Caco-2 (cell line): ENCODE measurements around the gene NINJ1. TPM values are rescaled to one million over a fixed set of nuclear protein-coding genes. Genes with fewer than 3 reads are reported as not detected.

Source experiments
- BruUV-seq: library from RNA; stranded (reverse); fragments of 400-500 nt; replicated peaks from 2 replicates; lab custom pipeline; 2021; lab: Mats Ljungman, UMichigan
- CTCF ChIA-PET: fragments of 300-600 bp; sonication (Branson Sonifier 250); formaldehyde crosslinking; loops from one replicate; lab custom pipeline; 2022; ENCODE audit warnings: antibody characterized with exemption; lab: Charles Lee
- POLR2A ChIA-PET: fragments of 300-600 bp; sonication (Branson Sonifier 250); formaldehyde crosslinking; loops from one replicate; lab custom pipeline; 2022; ENCODE audit warnings: antibody characterized with exemption; lab: Charles Lee
- DNase-seq, 2 experiments: peaks; one replicate each; pipeline versions ENCODE4 v3.0.0 to v3.0.0-alpha.2; 2020 to 2022
- H3K27me3 ChIP-seq: replicated peaks from 2 replicates; pipeline ENCODE4 v1.6.0; 2011; ENCODE audit warnings: low read length; ENCODE audit not compliant: control insufficient read depth, insufficient read depth
- H3K36me3 ChIP-seq: 2 replicates; pipeline ENCODE4 v1.5.1; 2011; ENCODE audit warnings: low read length; ENCODE audit not compliant: control insufficient read depth, insufficient read depth
- H3K4me1 ChIP-seq: fragments of 250-450 bp; sonication (Bioruptor Pico); 2 replicates; pipeline ENCODE4 v1.5.1; 2020; ENCODE audit warnings: mild to moderate bottlenecking
- H3K4me3 ChIP-seq: 2 replicates; pipeline ENCODE4 v1.5.1; 2011; ENCODE audit warnings: low read depth, mild to moderate bottlenecking, control low read depth, low read length
- H3K9me3 ChIP-seq: fragments of 250-450 bp; sonication (Bioruptor Pico); 2 replicates; pipeline ENCODE4 v1.5.1; 2020; ENCODE audit warnings: mild to moderate bottlenecking, moderate library complexity
- H3K27ac Mint-ChIP-seq: one replicate; pipeline ENCODE4 v1.8.0; 2022; ENCODE audit warnings: mixed read lengths; ENCODE audit not compliant: unreplicated experiment
- H3K27me3 Mint-ChIP-seq: one replicate; pipeline ENCODE4 v1.8.0; 2022; ENCODE audit warnings: mixed read lengths; ENCODE audit not compliant: insufficient read depth, unreplicated experiment
- H3K36me3 Mint-ChIP-seq: one replicate; pipeline ENCODE4 v1.8.0; 2022; ENCODE audit warnings: mild to moderate bottlenecking, mixed read lengths; ENCODE audit not compliant: insufficient read depth, unreplicated experiment
- H3K4me1 Mint-ChIP-seq: one replicate; pipeline ENCODE4 v1.8.0; 2022; ENCODE audit warnings: low read depth, mixed read lengths; ENCODE audit not compliant: unreplicated experiment
- H3K4me3 Mint-ChIP-seq: one replicate; pipeline ENCODE4 v1.8.0; 2022; ENCODE audit warnings: mild to moderate bottlenecking, moderate library complexity, mixed read lengths; ENCODE audit not compliant: unreplicated experiment
- H3K9me3 Mint-ChIP-seq: one replicate; pipeline ENCODE4 v1.8.0; 2022; ENCODE audit warnings: mixed read lengths; ENCODE audit not compliant: unreplicated experiment
- intact Hi-C: fragments of 100-400 bp; cut with micrococcal nuclease; formaldehyde crosslinking; loops from one replicate; pipeline ENCODE4 v1.10.0; 2022; ENCODE audit not compliant: unreplicated experiment
- total RNA-seq: library from RNA; stranded (reverse); gene quantifications from 2 replicates; pipeline ENCODE4 v1.2.3, GENCODE V29; 2022
- TF ChIP-seq, protein P1 (sequence below), 2 experiments: fragments of 200-600 bp in 1 of 2; IDR thresholded peaks; 1 replicate in 1 of 2; 2 replicates in 1 of 2; pipeline versions ENCODE4 v1.5.1 to v1.8.0; 2011 to 2022; ENCODE audit warnings: antibody characterized with exemption in 1 of 2, control low read depth in 1 of 2, inconsistent platforms in 1 of 2, low read depth in 1 of 2, low read length in 1 of 2, mild to moderate bottlenecking in 1 of 2, moderate library complexity in 1 of 2; ENCODE audit not compliant: insufficient read depth in 1 of 2, severe bottlenecking in 1 of 2, unreplicated experiment in 1 of 2

NINJ1 gene
- total RNA-seq, 1 experiment from 2014 or later, result 35.6 TPM

- BruUV-seq, result no TSS peak
- ChIA-PET POLR2A (no interaction called here), CTCF (no interaction called here)
- Mint-ChIP-seq H3K27me3 (no peaks in the 10 kb centered on the region), H3K9me3 (no peaks in the 10 kb centered on the region), H3K27ac (no peak overlapping the region), H3K4me3 (no peak overlapping the region), H3K4me1 (no peaks in the 10 kb centered on the region), H3K36me3 (no peaks in the 10 kb centered on the region)
- H3K4me1 ChIP-seq, result no peaks in the 10 kb centered on the region
- no peaks in the 10 kb centered on the region for H3K9me3 ChIP-seq
- TF ChIP-seq, protein P1, sequence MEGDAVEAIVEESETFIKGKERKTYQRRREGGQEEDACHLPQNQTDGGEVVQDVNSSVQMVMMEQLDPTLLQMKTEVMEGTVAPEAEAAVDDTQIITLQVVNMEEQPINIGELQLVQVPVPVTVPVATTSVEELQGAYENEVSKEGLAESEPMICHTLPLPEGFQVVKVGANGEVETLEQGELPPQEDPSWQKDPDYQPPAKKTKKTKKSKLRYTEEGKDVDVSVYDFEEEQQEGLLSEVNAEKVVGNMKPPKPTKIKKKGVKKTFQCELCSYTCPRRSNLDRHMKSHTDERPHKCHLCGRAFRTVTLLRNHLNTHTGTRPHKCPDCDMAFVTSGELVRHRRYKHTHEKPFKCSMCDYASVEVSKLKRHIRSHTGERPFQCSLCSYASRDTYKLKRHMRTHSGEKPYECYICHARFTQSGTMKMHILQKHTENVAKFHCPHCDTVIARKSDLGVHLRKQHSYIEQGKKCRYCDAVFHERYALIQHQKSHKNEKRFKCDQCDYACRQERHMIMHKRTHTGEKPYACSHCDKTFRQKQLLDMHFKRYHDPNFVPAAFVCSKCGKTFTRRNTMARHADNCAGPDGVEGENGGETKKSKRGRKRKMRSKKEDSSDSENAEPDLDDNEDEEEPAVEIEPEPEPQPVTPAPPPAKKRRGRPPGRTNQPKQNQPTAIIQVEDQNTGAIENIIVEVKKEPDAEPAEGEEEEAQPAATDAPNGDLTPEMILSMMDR (IDR thresholded peaks at IDR 0.05; ENCODE audit: insufficient read depth in 1 of 2, low read depth in 1 of 2, low read length in 1 of 2, severe bottlenecking in 1 of 2, unreplicated experiment in 1 of 2), result no peak
- no peaks in the 10 kb centered on the region for H3K27me3 ChIP-seq
- H3K36me3 ChIP-seq, result no peaks in the 10 kb centered on the region
- intact Hi-C loops, result no loop called here
- DNase-seq, result no peak
- H3K4me3 ChIP-seq, result no peak overlapping the region
Observed at GRCh38 chr9:93081931-93082330, 52.1 kb downstream of the NINJ1 start.

GRCh38 chr9:93081081-93081529 is 52.9 kb downstream of the NINJ1 start:
- Mint-ChIP-seq H3K27me3 (no peaks in the 10 kb centered on the region), H3K36me3 (no peaks in the 10 kb centered on the region), H3K9me3 (no peaks in the 10 kb centered on the region), H3K4me1 (no peaks in the 10 kb centered on the region), H3K4me3 (no peak overlapping the region), H3K27ac (no peak overlapping the region)
- Histone ChIP-seq H3K9me3 (no peaks in the 10 kb centered on the region), H3K4me1 (no peaks in the 10 kb centered on the region), H3K27me3 (no peaks in the 10 kb centered on the region), H3K36me3 (no peaks in the 10 kb centered on the region), H3K4me3 (no peak overlapping the region)
- ChIA-PET CTCF (no interaction called here), POLR2A (no interaction called here)
- TF ChIP-seq, protein P1 (IDR thresholded peaks at IDR 0.05; ENCODE audit: insufficient read depth in 1 of 2, low read depth in 1 of 2, low read length in 1 of 2, severe bottlenecking in 1 of 2, unreplicated experiment in 1 of 2), result no peak
- no TSS peak for BruUV-seq
- DNase-seq, result no peak
- intact Hi-C loops, result no loop called here

GRCh38 chr9:93080406-93080805 is 53.6 kb downstream of the NINJ1 start:
- H3K4me3 ChIP-seq, result no peak overlapping the region
- ChIA-PET CTCF (interaction anchor here (0.7 kb wide), 1 partner anchor 35 kb away, joined by 3 read pairs; no protein-coding TSS in a partner anchor), POLR2A (no interaction called here)
- BruUV-seq, result no TSS peak
- no peaks in the 10 kb centered on the region for H3K4me1 Mint-ChIP-seq
- H3K9me3 Mint-ChIP-seq, result no peaks in the 10 kb centered on the region
- no peaks in the 10 kb centered on the region for H3K4me1 ChIP-seq
- no peaks in the 10 kb centered on the region for H3K27me3 ChIP-seq
- H3K36me3 Mint-ChIP-seq, result no peaks in the 10 kb centered on the region
- TF ChIP-seq, protein P1 (IDR thresholded peaks at IDR 0.05; ENCODE audit: insufficient read depth in 1 of 2, low read depth in 1 of 2, low read length in 1 of 2, severe bottlenecking in 1 of 2, unreplicated experiment in 1 of 2), result no peak
- intact Hi-C loops, result no loop called here
- no peaks in the 10 kb centered on the region for H3K9me3 ChIP-seq
- H3K27ac Mint-ChIP-seq, result no peak overlapping the region
- no peaks in the 10 kb centered on the region for H3K27me3 Mint-ChIP-seq
- no peaks in the 10 kb centered on the region for H3K36me3 ChIP-seq
- H3K4me3 Mint-ChIP-seq, result no peak overlapping the region
- no peak for DNase-seq
